Psoas muscle (tissue), 8 donors: Measurements from ENCODE around the gene NDST3. TPM values are rescaled to one million over a fixed set of nuclear protein-coding genes. Genes with fewer than 3 reads are reported as not detected.

Experiments
- ATAC-seq, 4 donors: fragments of 200-7000 bp; cut with Tn5 transposase; one replicate each; pipeline ENCODE4 v1.9.1; 2020; ENCODE audit warnings: moderate library complexity in 3 of 4, mild to moderate bottlenecking in 2 of 4
- DNase-seq, 2 donors: peaks; one replicate each; pipeline ENCODE4 v3.0.0-alpha.2; 2020
- H3K27ac ChIP-seq: fragments of 200-600 bp; one replicate; pipeline ENCODE4 v1.8.0; 2022
- H3K27me3 ChIP-seq, 3 donors: fragments of 200-600 bp in 1 of 3; one replicate each; pipeline versions ENCODE4 v1.6.1 to v1.8.0; 2013 to 2022; ENCODE audit warnings: low read length in 2 of 3, mild to moderate bottlenecking in 2 of 3, moderate library complexity in 1 of 3; ENCODE audit not compliant: insufficient read depth in 3 of 3
- H3K36me3 ChIP-seq, 2 donors: fragments of 200-600 bp in 1 of 2; one replicate each; pipeline versions ENCODE4 v1.6.1 to v1.8.0; 2013 to 2022; ENCODE audit warnings: low read depth in 1 of 2, mild to moderate bottlenecking in 1 of 2, moderate library complexity in 1 of 2; ENCODE audit not compliant: insufficient read depth in 1 of 2
- H3K4me1 ChIP-seq: fragments of 200-600 bp; one replicate; pipeline ENCODE4 v1.8.0; 2022
- H3K4me3 ChIP-seq: fragments of 200-600 bp; one replicate; pipeline ENCODE4 v1.8.0; 2022; ENCODE audit warnings: mild to moderate bottlenecking
- H3K9me3 ChIP-seq: fragments of 200-600 bp; one replicate; pipeline ENCODE4 v1.8.0; 2022
- CTCF ChIP-seq: fragments of 200-600 bp; IDR thresholded peaks from one replicate; pipeline ENCODE4 v1.8.0; 2022; ENCODE audit warnings: antibody characterized with exemption
- WGBS, 3 donors: extraction: QIAGEN DNeasy Blood & Tissue Kit; methylation state at CpG; one replicate each; pipeline versions ENCODE4 v1.1.6 to v1.1.7; 2013; 5-methylcytosine and 5-hydroxymethylcytosine counted together
- intact Hi-C, 2 donors: fragments of 100-400 bp; cut with DNase I; formaldehyde crosslinking; loops; one replicate each; pipeline versions ENCODE4 v1.11.0 to v1.14.2; 2022
- polyA plus RNA-seq, 3 donors: library from polyadenylated mRNA; stranded (reverse); fragments of 200-250 nt; gene quantifications; one replicate each; pipeline ENCODE4 v1.2.3, GENCODE V29; 2013
- total RNA-seq, 4 donors: library from RNA; stranded (reverse); fragmentation: NEBNext Ultra II Directional in 2 of 4; extraction: Animal tissue kit (Norgen Biotek cat#: 25700) in 2 of 4; gene quantifications; one replicate each; pipeline versions ENCODE4 v1.2.1 to v1.2.4, GENCODE V29; 2021 to 2023
- donor health status: healthy with polysubstance abuse.
- donor health status: DM: no; HTN: no; CAD: no; lungs with moderate emphysema.
- donor health status: Bipolar disorder and iron deficiency.
- donor health status: healthy.
- donor health status: DM: yes; HTN: yes; CAD: no.
- donor health status: DM: no; HTN: no; CAD: no.
- donor health status: DM: no; HTN: no; CAD: no.
- donor health status: DM: yes; HTN: yes; CAD: no.

NDST3 gene
- total and polyA plus RNA-seq, 7 donors, result not detected

- 97 to 98% (median 98%) methylated on average over 4 of the region's 4 CpGs for WGBS, 3 donors
- ATAC-seq (no peak), DNase-seq (no peak)
- Histone ChIP-seq H3K4me1 (peaks cover 11% of the 10 kb centered on the region), H3K27ac (no peak overlapping the region), H3K9me3 (no peaks in the 10 kb centered on the region), H3K27me3 (no peaks in the 10 kb centered on the region), H3K36me3 (peaks cover 0 to 17% of the 10 kb centered on the region in 2 donors), H3K4me3 (no peak overlapping the region)
- TF ChIP-seq CTCF, result no peak
- intact Hi-C loops, result no loop called here
These were observed 251.6 kb downstream of the NDST3 start for GRCh38 chr4:118285931-118286330.

GRCh38 chr4:118286685-118287084, 252.4 kb downstream of the NDST3 start:
- intact Hi-C loops, result no loop called here
- peaks cover 0 to 9% of the 10 kb centered on the region in 2 donors for H3K36me3 ChIP-seq
- 94 to 95% (median 94%) methylated on average over 3 of the region's 3 CpGs for WGBS, 3 donors
- H3K4me3 ChIP-seq, result no peak overlapping the region
- no peaks in the 10 kb centered on the region for H3K27me3 ChIP-seq
- peaks cover 4% of the 10 kb centered on the region for H3K4me1 ChIP-seq
- no peaks in the 10 kb centered on the region for H3K9me3 ChIP-seq
- H3K27ac ChIP-seq, result no peak overlapping the region
- no peak for TF ChIP-seq CTCF
- DNase-seq (no peak), ATAC-seq (no peak)

GRCh38 chr4:118287711-118288451, 253.6 kb downstream of the NDST3 start:
- Histone ChIP-seq H3K4me3 (no peak overlapping the region), H3K36me3 (peaks cover 0 to 3% of the 10 kb centered on the region in 2 donors), H3K27ac (no peak overlapping the region), H3K27me3 (no peaks in the 10 kb centered on the region), H3K4me1 (no peaks in the 10 kb centered on the region), H3K9me3 (no peaks in the 10 kb centered on the region)
- TF ChIP-seq CTCF, result no peak
- DNase-seq (no peak), ATAC-seq (no peak)
- intact Hi-C loops, result no loop called here
- WGBS, 3 donors, result 84 to 90% (median 85%) methylated on average over 2 of the region's 2 CpGs

GRCh38 chr4:118289794-118290193, 255.5 kb downstream of the NDST3 start:
- no peaks in the 10 kb centered on the region for H3K4me1 ChIP-seq
- ATAC-seq (no peak), DNase-seq (no peak)
- WGBS, 3 donors, result 61 to 76% (median 66%) methylated on average over 1 of the region's 1 CpG
- no peaks in the 10 kb centered on the region for H3K36me3 ChIP-seq
- no peaks in the 10 kb centered on the region for H3K9me3 ChIP-seq
- intact Hi-C loops, result no loop called here
- no peak for TF ChIP-seq CTCF
- H3K27ac ChIP-seq, result no peak overlapping the region
- no peak overlapping the region for H3K4me3 ChIP-seq
- H3K27me3 ChIP-seq, result no peaks in the 10 kb centered on the region

GRCh38 chr4:118290951-118291350, 256.7 kb downstream of the NDST3 start:
- 79 to 88% (median 83%) methylated on average over 2 of the region's 2 CpGs for WGBS, 3 donors
- intact Hi-C loops, result no loop called here
- Histone ChIP-seq H3K9me3 (no peaks in the 10 kb centered on the region), H3K27me3 (no peaks in the 10 kb centered on the region), H3K36me3 (no peaks in the 10 kb centered on the region), H3K27ac (no peak overlapping the region), H3K4me3 (no peak overlapping the region), H3K4me1 (no peaks in the 10 kb centered on the region)
- TF ChIP-seq CTCF, result no peak
- no peak for DNase-seq
- ATAC-seq, result no peak
